Bronchial epithelial cell (primary cell): ENCODE measurements around the gene CELA2B. TPM values are rescaled to one million over a fixed set of nuclear protein-coding genes. Genes with fewer than 3 reads are reported as not detected.

Source experiments
- DNase-seq: peaks from one replicate; pipeline ENCODE4 v3.0.0-alpha.2; 2010; ENCODE audit warnings: low read depth
- FAIRE-seq: peaks from 2 replicates; lab custom pipeline; 2011; peaks lifted over from hg19 to GRCh38; lab: Jason Lieb, UNC
- H3K27me3 ChIP-seq: 2 replicates; pipeline ENCODE4 v1.5.1; 2011; ENCODE audit warnings: low read length; ENCODE audit not compliant: control insufficient read depth, insufficient read depth
- H3K36me3 ChIP-seq: 2 replicates; pipeline ENCODE4 v1.5.1; 2011; ENCODE audit warnings: low read length; ENCODE audit not compliant: control insufficient read depth, insufficient read depth
- H3K4me3 ChIP-seq: 2 replicates; pipeline ENCODE4 v1.5.1; 2011; ENCODE audit warnings: mild to moderate bottlenecking, low read depth, low read length, control low read depth
- CTCF ChIP-seq: IDR thresholded peaks from 2 replicates; pipeline ENCODE4 v1.5.1; 2011; ENCODE audit warnings: mild to moderate bottlenecking, moderate library complexity, low read length, control low read depth, inconsistent platforms; ENCODE audit not compliant: insufficient read depth, severe bottlenecking
- total RNA-seq: library from RNA; depleted of rRNA; stranded (reverse); fragments of >200 nt; gene quantifications from 2 replicates; pipeline ENCODE4 v1.2.1, GENCODE V29; 2014

Gene CELA2B
- total RNA-seq, 1 donor from 2014 or later, result not detected

GRCh38 chr1:15449567-15449966 is 26.3 kb upstream of the CELA2B start:
- FAIRE-seq (no peak), DNase-seq (no peak)
- Histone ChIP-seq H3K27me3 (no peaks in the 10 kb centered on the region), H3K36me3 (no peaks in the 10 kb centered on the region), H3K4me3 (no peak overlapping the region)
- no peak for TF ChIP-seq CTCF

GRCh38 chr1:15451014-15451722 is 24.7 kb upstream of the CELA2B start:
- no peaks in the 10 kb centered on the region for H3K36me3 ChIP-seq
- no peak overlapping the region for H3K4me3 ChIP-seq
- DNase-seq (no peak), FAIRE-seq (no peak)
- TF ChIP-seq CTCF, result no peak
- no peaks in the 10 kb centered on the region for H3K27me3 ChIP-seq

- FAIRE-seq (no peak), DNase-seq (no peak)
- TF ChIP-seq CTCF, result no peak
- H3K27me3 ChIP-seq, result no peaks in the 10 kb centered on the region
- H3K4me3 ChIP-seq, result no peak overlapping the region
- H3K36me3 ChIP-seq, result no peaks in the 10 kb centered on the region
Observed at GRCh38 chr1:15452216-15452615, 23.7 kb upstream of the CELA2B start.

GRCh38 chr1:15452866-15453571 is 22.9 kb upstream of the CELA2B start:
- TF ChIP-seq CTCF, result no peak
- no peak overlapping the region for H3K4me3 ChIP-seq
- no peaks in the 10 kb centered on the region for H3K36me3 ChIP-seq
- FAIRE-seq (no peak), DNase-seq (no peak)
- H3K27me3 ChIP-seq, result no peaks in the 10 kb centered on the region

- Histone ChIP-seq H3K36me3 (no peaks in the 10 kb centered on the region), H3K4me3 (no peak overlapping the region), H3K27me3 (no peaks in the 10 kb centered on the region)
- DNase-seq (no peak), FAIRE-seq (no peak)
- no peak for TF ChIP-seq CTCF
Observed at GRCh38 chr1:15453734-15454133, 22.2 kb upstream of the CELA2B start.
